Left renal cortex interstitium (tissue), 4 donors: Measurements from ENCODE around the gene F12. TPM values are rescaled to one million over a fixed set of nuclear protein-coding genes. Genes with fewer than 3 reads are reported as not detected.
"Not testable (repeated sequence)": the region's sequence is repeated elsewhere in the genome, so short reads cannot be mapped to it uniquely, and the experiment has no call there.

Experiments
- DNase-seq, 4 donors: peaks; one replicate each; pipeline ENCODE4 v3.0.0-alpha.2; 2013; ENCODE audit warnings: low read depth in 4 of 4, low spot score in 2 of 4, missing footprints in 1 of 4
- polyA plus RNA-seq, 4 donors: library from polyadenylated mRNA; unstranded; fragments of 120-200 nt; gene quantifications; one replicate each; pipeline ENCODE4 v1.2.1, GENCODE V29; 2013; ENCODE audit not compliant: insufficient read length in 4 of 4

Gene F12
- polyA plus RNA-seq, 4 donors, result 4.2 to 19.8 (median 10.8) TPM

DNA sequence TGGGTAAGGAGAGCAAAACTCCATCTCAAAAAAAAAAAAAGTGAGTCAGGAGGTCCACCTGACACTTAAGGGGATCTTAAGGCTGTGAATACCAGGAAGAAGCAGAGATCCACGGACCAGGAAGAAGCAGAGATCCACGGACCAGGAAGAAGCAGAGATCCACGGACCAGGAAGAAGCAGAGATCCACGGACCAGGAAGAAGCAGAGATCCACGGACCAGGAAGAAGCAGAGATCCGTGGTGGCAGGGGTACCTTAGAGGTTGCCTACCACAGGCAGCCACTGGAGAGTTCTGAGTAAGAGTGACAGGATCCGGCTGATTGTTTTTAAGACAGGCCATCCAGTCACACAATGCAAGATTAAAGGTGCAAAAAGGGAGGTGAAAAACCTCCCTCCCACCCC, 11.1 kb upstream of the F12 start:
- not testable (repeated sequence) for DNase-seq

DNA sequence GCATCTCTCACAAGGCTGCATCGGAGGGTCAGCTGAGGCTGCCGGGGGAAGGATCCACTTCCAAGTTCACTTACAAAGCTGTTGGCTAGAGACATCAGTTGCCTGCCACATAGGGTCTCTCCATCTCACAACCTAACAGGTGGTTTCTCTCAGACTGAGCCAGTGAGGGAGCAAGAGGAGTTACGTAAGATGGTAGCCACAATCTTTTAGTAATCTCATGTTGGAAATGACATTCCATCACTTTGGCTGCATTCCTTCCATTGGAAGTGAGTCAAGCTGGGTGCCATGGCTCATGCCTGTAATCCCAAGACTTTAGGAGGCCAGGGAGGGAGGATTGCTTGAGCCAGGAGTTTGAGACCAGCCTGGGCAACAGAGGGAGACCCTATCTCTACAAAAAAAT, 9.7 kb upstream of the F12 start:
- DNase-seq, result no peak

DNA sequence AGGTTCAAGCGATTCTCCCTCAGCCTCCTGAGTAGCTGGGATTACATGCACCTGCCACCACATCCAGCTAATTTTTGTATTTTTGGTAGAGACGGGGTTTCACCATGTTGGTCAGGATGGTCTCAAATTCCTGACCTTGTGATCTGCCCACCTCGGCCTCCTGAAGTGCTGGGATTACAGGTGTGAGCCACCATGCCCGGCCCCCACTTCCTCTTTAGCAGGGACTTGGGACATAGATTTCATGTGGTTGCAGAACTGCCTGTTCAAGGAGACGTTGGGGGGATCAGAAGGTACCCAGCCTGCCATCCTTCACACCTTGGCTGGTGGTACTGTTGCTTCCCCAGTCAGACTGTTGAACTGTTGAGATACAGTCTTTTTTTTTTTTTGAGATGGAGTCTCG, 7.7 kb upstream of the F12 start:
- not testable (repeated sequence) for DNase-seq

GRCh38 chr5:177414481-177414880, 5.1 kb upstream of the F12 start:
- no peak for DNase-seq

GRCh38 chr5:177412603-177413233, 3.4 kb upstream of the F12 start:
- no peak for DNase-seq

DNA sequence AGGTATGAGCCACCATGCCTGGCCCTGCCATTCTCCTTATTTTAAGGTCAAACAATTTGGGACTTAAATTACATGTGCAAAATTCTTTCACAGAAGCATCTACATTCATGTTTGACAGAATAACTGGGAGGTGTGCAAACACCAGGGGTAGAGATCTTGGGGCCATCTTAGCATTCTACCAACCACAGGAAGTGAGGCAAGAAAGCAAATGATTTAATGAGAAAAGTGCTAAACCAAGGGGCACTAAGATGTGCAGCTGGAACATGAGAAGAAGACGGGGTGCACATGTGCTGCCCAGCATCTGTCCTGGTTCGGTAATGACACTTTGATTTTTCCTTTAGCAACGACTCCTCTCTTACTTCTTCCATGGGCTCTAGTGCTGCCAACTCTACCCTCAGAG, 1.2 kb upstream of the F12 start:
- DNase-seq, result no peak

GRCh38 chr5:177405805-177406204, 3.6 kb downstream of the F12 start:
- DNase-seq, result no peak

GRCh38 chr5:177405312-177405711, 4.1 kb downstream of the F12 start:
- DNase-seq, result no peak

DNA sequence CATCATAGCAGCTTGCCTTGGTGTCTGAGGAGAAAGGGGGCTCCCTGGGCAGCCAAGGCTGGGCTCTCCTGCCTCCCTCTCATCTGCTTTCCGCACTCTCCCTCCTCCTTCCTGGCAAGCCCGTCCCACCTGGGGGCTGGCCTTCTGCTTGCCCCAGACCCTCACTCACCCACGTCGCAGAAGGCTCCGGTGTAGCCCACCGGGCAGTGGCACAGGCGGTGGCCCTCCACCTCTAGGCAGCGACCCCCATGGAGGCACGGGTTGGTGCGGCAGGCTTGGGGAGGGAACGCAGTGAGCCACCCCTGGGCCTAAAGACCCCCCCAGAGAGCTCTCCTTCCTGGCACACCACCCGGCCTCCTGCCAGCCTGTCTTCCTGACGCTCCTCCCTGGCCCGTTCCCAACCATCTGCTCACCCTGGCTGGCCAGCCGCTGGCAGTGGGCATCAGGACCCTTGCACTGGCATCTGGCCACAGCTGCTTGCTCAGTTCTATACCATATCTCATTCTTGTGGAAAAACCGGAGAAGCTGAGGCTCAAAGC, 4.7 kb downstream of the F12 start:
- no peak for DNase-seq

- no peak for DNase-seq
Observed at GRCh38 chr5:177403792-177404640, 5.3 kb downstream of the F12 start.

DNA sequence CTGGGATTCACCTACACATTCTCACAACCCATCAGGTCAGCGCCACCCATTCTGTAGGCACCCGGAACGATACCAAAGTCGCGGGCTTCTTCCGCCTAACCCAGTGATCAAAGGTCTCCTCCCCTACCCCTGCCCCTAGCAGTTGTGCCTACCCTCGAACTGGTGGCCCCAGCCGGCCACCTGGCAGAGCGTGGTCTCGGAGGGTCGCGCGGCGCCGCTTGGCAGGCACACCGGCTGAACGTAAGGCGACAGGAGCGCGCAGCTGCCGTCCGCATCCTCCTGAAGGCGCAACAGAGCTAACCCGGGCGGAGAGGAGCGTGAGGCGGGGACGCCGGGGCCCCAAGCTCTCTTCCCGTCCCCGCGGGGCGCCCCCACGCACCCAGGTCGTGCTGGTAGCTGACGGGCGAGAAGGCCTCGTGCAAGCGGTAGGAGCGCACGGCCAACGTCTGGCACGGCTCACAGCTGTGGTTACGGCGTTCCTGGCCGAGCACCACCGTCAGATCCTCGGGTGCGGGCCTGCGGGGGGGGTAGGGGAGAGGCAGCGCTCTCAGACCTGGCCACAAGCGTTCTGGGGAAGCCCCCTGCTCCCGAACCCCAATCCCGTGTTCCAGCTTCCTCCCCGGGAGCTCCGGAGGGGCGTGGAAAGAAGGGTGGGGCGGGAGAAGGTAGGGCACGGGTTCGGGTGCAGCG, 6.1 kb downstream of the F12 start:
- DNase-seq, result no peak

GRCh38 chr5:177402271-177403043, 6.9 kb downstream of the F12 start:
- peak in 2 of 4 donors; percentile 53 to 69 for DNase-seq

GRCh38 chr5:177399997-177400868, 9.1 kb downstream of the F12 start, which contains the start of gene PFN3:
PFN3 (minus strand) TSS chr5:177400661; CDS start chr5:177400576, 85 bp downstream.
- DNase-seq, result no peak

DNA sequence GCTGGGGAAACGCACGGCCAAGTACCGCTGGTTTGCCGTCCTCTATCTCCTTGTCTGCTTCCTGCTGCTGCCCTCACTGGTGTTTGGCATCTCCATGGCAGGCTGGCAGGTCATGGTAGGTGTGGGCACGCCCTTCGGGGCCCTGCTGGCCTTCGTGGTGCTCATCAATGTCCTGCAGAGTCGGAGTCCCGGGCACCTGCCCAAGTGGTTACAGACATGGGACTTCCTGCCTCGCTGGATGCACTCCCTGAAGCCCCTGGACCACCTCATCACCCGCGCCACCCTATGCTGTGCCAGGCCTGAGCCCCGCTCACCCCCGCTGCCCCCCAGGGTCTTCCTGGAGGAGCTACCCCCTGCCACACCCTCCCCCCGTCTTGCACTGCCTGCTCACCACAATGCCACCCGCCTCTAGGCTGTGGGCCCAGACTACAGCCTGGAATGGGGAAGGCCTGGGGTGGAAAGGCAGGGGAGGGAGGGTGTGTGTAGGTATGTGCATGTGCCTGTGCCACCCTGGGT, 11.4 kb downstream of the F12 start:
- DNase-seq, result no peak

DNA sequence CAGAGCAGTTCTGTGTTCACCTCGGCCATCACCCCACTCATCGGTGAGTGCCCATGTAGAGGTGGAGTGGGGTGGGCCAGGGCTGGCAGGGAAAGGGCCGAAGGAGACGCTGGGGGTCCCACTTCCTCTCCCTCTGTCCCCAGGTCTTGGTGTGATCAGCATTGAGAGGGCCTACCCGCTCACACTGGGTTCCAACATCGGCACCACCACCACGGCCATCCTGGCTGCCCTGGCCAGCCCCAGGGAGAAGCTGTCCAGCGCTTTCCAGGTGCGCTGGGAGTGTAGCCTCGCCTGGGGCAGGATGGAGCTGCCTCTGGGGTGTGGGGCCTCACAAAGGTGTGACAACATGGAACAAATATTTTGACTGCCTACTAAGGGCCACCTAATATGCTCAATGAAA, 12.6 kb downstream of the F12 start:
- no peak for DNase-seq

- DNase-seq, result no peak
Observed at GRCh38 chr5:177396078-177396477, 13.3 kb downstream of the F12 start.

- DNase-seq, result no peak
Observed at GRCh38 chr5:177393990-177394389, 15.4 kb downstream of the F12 start.

- DNase-seq, result no peak
Observed at GRCh38 chr5:177393206-177393765, 16.1 kb downstream of the F12 start.

GRCh38 chr5:177392765-177393164, 16.6 kb downstream of the F12 start:
- DNase-seq, result no peak
